Ovary (tissue), 9 donors: ENCODE results near the gene RTF2. TPM values are rescaled to one million over a fixed set of nuclear protein-coding genes. Genes with fewer than 3 reads are reported as not detected.

Experiments
- DNase-seq, 5 donors: peaks; one replicate each; pipeline ENCODE4 v3.0.0-alpha.2; 2019 to 2020
- H3K27ac ChIP-seq, 2 donors: fragments of 200-600 bp; one replicate each; pipeline versions ENCODE4 v1.5.1 to v1.8.0; 2019 to 2022
- H3K27me3 ChIP-seq: fragments of 200-600 bp; one replicate; pipeline ENCODE4 v1.8.0; 2022
- H3K36me3 ChIP-seq: fragments of 200-600 bp; sonication (generic); one replicate; pipeline ENCODE4 v1.5.1; 2019
- H3K4me1 ChIP-seq: one replicate; pipeline ENCODE4 v1.8.1; 2013; ENCODE audit warnings: mild to moderate bottlenecking, moderate library complexity; ENCODE audit not compliant: insufficient read depth
- H3K4me3 ChIP-seq: fragments of 200-600 bp; sonication (generic); one replicate; pipeline ENCODE4 v1.5.1; 2017
- H3K9me3 ChIP-seq, 2 donors: fragments of 200-600 bp in 1 of 2; sonication (generic) in 1 of 2; one replicate each; pipeline versions ENCODE4 v1.5.1 to v1.8.1; 2013 to 2019; ENCODE audit warnings: mild to moderate bottlenecking in 1 of 2, moderate library complexity in 1 of 2
- EP300 ChIP-seq: sonication (generic); formaldehyde crosslinking; IDR thresholded peaks from one replicate; pipeline ENCODE4 v1.6.1; 2017; ENCODE audit warnings: antibody characterized with exemption
- POLR2A ChIP-seq: fragments of 450-650 bp; IDR thresholded peaks from one replicate; pipeline ENCODE4 v1.6.1; 2017; ENCODE audit warnings: antibody characterized with exemption, mild to moderate bottlenecking, moderate library complexity
- whole genome bisulfite sequencing, 3 donors: extraction: QIAGEN DNeasy Blood & Tissue Kit in 1 of 3; methylation state at CpG; one replicate each; pipeline versions ENCODE4 v1.1.5 to v1.1.7; 2013 to 2017; 5-methylcytosine and 5-hydroxymethylcytosine counted together
- intact Hi-C, 4 donors: fragments of 100-400 bp; cut with DNase I; formaldehyde crosslinking; loops; one replicate each; pipeline versions ENCODE4 v1.11.0 to v1.15.1; 2022 to 2023
- polyA plus RNA-seq, 2 donors: library from polyadenylated mRNA; stranded (reverse); fragments of 200-250 nt in 1 of 2; fragments of 350-450 nt in 1 of 2; fragmentation: Illumina TruSeq in 1 of 2; extraction: RNeasy Lipid Tissue Mini Kit (QIAGEN cat#74804) in 1 of 2; gene quantifications; one replicate each; pipeline ENCODE4 v1.2.3, GENCODE V29; 2013 to 2014
- total RNA-seq, 7 donors: library from RNA; depleted of rRNA in 2 of 7; stranded (reverse); fragments of >200 nt in 2 of 7; fragmentation: NEBNext Ultra II Directional in 3 of 7; extraction: Animal tissue kit (Norgen Biotek cat#: 25700) in 3 of 7; gene quantifications; one replicate each; pipeline versions ENCODE4 v1.1.0 to v1.2.4, GENCODE V29; 2016 to 2023
- TF ChIP-seq, protein P1 (sequence below), 3 donors: fragments of 450-650 bp in 2 of 3; fragments of 200-600 bp in 1 of 3; IDR thresholded peaks; one replicate each; pipeline versions ENCODE4 v1.5.1 to v1.8.0; 2016 to 2022; ENCODE audit warnings: antibody characterized with exemption in 3 of 3, mild to moderate bottlenecking in 1 of 3
- donor health status: DM: no; HTN: no; CAD: no; lungs with moderate emphysema.
- donor health status: DM: no; HTN: no; CAD: no.
- donor health status: Bipolar disorder and iron deficiency.
- donor health status: DM: yes; HTN: yes; CAD: no.
- donor health status: DM: no; HTN: no; CAD: no.
- donor health status: DM: yes; HTN: yes; CAD: no.

RTF2 gene
- total and polyA plus RNA-seq, 9 donors = 32.3 to 128 (median 86.8) TPM

DNA sequence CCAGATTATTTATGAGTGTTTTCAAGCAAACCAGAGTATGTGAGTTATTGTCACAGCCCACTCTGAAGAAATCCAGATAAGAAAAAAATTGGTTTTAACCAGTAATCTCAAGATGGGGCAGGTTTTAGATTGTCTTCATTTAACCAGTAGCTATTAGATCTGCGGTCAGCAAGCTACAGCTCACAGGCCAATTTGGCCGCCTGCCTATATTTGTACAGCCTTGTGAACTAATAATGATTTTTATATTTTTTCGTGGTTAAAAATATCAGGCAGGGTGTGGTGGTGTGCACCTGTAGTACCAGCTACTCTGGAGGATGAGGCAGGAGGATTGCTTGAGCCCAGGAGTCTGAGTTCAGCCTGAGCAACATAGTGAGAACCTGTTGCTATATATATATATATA is 69.6 kb downstream of the RTF2 start:
- Histone ChIP-seq H3K27ac (no peak overlapping the region), H3K4me1 (peaks cover 2% of the 10 kb centered on the region), H3K9me3 (no peaks in the 10 kb centered on the region), H3K36me3 (no peaks in the 10 kb centered on the region), H3K4me3 (no peak overlapping the region), H3K27me3 (no peaks in the 10 kb centered on the region)
- intact Hi-C loops = no loop called here
- peak; percentile 33 to 52 (median 48) for DNase-seq
- TF ChIP-seq EP300 (no peak), POLR2A (no peak)
- TF ChIP-seq, protein P1, sequence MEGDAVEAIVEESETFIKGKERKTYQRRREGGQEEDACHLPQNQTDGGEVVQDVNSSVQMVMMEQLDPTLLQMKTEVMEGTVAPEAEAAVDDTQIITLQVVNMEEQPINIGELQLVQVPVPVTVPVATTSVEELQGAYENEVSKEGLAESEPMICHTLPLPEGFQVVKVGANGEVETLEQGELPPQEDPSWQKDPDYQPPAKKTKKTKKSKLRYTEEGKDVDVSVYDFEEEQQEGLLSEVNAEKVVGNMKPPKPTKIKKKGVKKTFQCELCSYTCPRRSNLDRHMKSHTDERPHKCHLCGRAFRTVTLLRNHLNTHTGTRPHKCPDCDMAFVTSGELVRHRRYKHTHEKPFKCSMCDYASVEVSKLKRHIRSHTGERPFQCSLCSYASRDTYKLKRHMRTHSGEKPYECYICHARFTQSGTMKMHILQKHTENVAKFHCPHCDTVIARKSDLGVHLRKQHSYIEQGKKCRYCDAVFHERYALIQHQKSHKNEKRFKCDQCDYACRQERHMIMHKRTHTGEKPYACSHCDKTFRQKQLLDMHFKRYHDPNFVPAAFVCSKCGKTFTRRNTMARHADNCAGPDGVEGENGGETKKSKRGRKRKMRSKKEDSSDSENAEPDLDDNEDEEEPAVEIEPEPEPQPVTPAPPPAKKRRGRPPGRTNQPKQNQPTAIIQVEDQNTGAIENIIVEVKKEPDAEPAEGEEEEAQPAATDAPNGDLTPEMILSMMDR (IDR thresholded peaks at IDR 0.05) = no peak
- 1 to 10% (median 3%) methylated on average over 3 of the region's 3 CpGs for WGBS, 3 donors

DNA sequence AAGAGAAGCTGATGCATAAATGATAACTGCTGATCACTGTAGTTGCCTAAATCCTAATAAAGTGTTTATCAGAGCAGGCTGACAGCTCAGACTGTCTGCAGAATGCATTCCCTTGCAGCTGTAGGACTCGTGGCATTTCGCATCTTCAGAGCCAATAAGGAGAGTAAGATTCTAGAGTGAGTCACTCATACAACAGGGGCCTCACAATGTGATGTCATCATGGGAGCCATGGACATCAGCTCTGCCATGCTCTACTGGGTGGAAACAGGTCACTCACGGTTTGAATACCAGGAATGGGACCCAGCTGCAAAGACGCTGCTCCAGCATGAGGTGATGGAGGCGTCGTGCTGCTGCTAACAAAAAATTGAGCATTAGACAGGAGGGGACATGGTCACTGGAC is 72.0 kb downstream of the RTF2 start:
- Histone ChIP-seq H3K4me1 (peaks cover 2% of the 10 kb centered on the region), H3K9me3 (no peaks in the 10 kb centered on the region), H3K27ac (no peak overlapping the region), H3K4me3 (no peak overlapping the region), H3K27me3 (no peaks in the 10 kb centered on the region), H3K36me3 (no peaks in the 10 kb centered on the region)
- 82 to 87% (median 85%) methylated on average over 6 of the region's 6 CpGs for WGBS, 3 donors
- DNase-seq = no peak
- intact Hi-C loops = loop anchor here in 1 of 4 donors (10.0 kb wide), 1 partner anchor 784 kb away; the partner anchor contains the start of gene SPO11
- TF ChIP-seq, protein P1 (IDR thresholded peaks at IDR 0.05) = no peak
- no peak for TF ChIP-seq EP300
- TF ChIP-seq POLR2A = no peak

DNA sequence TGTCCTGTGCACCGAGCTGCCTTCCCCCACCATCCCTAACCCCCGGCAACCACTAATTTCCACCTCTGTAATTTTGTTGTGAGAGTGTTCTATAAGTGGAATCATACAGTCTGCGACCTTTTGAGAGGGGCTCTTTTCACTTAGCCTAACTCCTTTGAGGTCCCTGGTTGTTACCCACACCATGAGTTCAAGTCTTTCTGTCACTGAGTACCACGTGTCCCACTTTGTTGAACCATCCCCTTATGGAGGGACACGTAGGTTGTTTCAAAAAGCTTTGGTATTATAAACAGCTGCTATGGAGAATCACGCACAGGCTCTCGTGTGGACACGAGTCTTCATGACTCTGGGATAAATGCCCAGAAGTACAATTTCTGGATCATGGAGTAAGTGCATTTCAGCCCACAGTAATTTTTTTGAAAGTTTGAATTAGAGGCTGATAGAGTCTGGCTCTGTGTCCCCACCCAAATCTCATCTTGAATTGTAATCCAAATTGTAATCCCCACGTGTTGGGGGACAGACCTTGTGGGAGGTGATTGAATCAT is 74.1 kb downstream of the RTF2 start:
- Histone ChIP-seq H3K4me1 (peaks cover 1% of the 10 kb centered on the region), H3K9me3 (no peaks in the 10 kb centered on the region), H3K27ac (no peak overlapping the region), H3K4me3 (no peak overlapping the region), H3K27me3 (no peaks in the 10 kb centered on the region), H3K36me3 (no peaks in the 10 kb centered on the region)
- DNase-seq = no peak
- 50 to 59% (median 53%) methylated on average over 9 of the region's 9 CpGs for WGBS, 3 donors
- TF ChIP-seq POLR2A (no peak), EP300 (no peak)
- TF ChIP-seq, protein P1 (IDR thresholded peaks at IDR 0.05) = no peak
- intact Hi-C loops = loop anchor here in 1 of 4 donors (10.0 kb wide), 1 partner anchor 782 kb away; the partner anchor contains the start of gene SPO11

DNA sequence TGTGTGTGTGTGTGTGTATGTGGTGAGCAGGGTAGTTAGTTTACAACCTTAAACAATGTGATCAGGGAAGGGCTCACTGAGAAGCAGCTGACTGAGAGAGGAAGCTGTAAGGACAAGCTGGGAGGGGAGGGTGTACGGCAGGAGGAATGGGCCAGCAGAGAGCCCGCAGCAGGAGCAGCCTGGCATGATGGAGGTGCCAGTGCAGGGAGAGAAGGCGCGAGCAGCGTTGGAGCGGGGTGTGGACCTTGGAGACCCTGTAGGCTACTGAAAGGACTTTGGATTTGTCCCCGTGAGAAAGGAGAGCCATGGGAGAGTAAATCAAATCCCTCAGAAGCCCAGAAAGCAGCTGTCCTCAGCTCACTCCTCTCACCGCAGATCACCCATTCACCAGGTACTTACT is 83.1 kb downstream of the RTF2 start:
- intact Hi-C loops = loop anchor here in 1 of 4 donors (10.0 kb wide), 1 partner anchor 793 kb away; no protein-coding TSS in a partner anchor
- H3K27ac ChIP-seq = no peak overlapping the region
- DNase-seq = no peak
- 76 to 88% (median 87%) methylated on average over 8 of the region's 8 CpGs for WGBS, 3 donors
- H3K4me3 ChIP-seq = no peak overlapping the region
- TF ChIP-seq POLR2A (no peak), EP300 (no peak)
- TF ChIP-seq, protein P1 (IDR thresholded peaks at IDR 0.05) = no peak
- no peaks in the 10 kb centered on the region for H3K27me3 ChIP-seq
- no peaks in the 10 kb centered on the region for H3K36me3 ChIP-seq
- peaks cover 2% of the 10 kb centered on the region for H3K4me1 ChIP-seq
- no peaks in the 10 kb centered on the region for H3K9me3 ChIP-seq
